ENCODE data around the gene SH3GL1.

GRCh38 chr19:4326837-4327251 is 73.5 kb downstream of the SH3GL1 start:
- TF ChIP-seq RCOR1 (conservative IDR thresholded peaks at IDR 0.05; ENCODE audit: low read depth, low read length) (no peak), MTA3 (IDR thresholded peaks at IDR 0.05; ENCODE audit: borderline replicate concordance, low read length) (no peak)
